Heart right ventricle (tissue), 16 donors: Measurements from ENCODE around the gene ABI3BP. TPM values are rescaled to one million over a fixed set of nuclear protein-coding genes. Genes with fewer than 3 reads are reported as not detected.

Experiments
- ATAC-seq, 8 donors: fragments of 200-7000 bp; cut with Tn5 transposase; one replicate each; pipeline ENCODE4 v1.9.1; 2020; ENCODE audit warnings: mild to moderate bottlenecking in 8 of 8, moderate library complexity in 8 of 8, moderate number of reproducible peaks in 1 of 8
- DNase-seq, 2 donors: peaks; one replicate each; pipeline ENCODE4 v3.0.0-alpha.2; 2020
- H3K27ac ChIP-seq, 10 donors: fragments of 200-600 bp; sonication (generic) in 2 of 10; one replicate each; pipeline versions ENCODE4 v1.5.0 to v1.8.0; 2020 to 2022; ENCODE audit warnings: mild to moderate bottlenecking in 3 of 10
- H3K27me3 ChIP-seq, 7 donors: fragments of 200-600 bp; one replicate each; pipeline ENCODE4 v1.8.0; 2021 to 2022; ENCODE audit warnings: mild to moderate bottlenecking in 2 of 7
- H3K36me3 ChIP-seq, 9 donors: fragments of 200-600 bp; sonication (generic) in 1 of 9; one replicate each; pipeline versions ENCODE4 v1.5.0 to v1.8.0; 2020 to 2022; ENCODE audit warnings: mild to moderate bottlenecking in 2 of 9
- H3K4me1 ChIP-seq, 9 donors: fragments of 200-600 bp; sonication (generic) in 1 of 9; one replicate each; pipeline versions ENCODE4 v1.5.0 to v1.8.0; 2020 to 2022; ENCODE audit warnings: mild to moderate bottlenecking in 4 of 9
- H3K4me3 ChIP-seq, 10 donors: fragments of 200-600 bp; sonication (generic) in 2 of 10; one replicate each; pipeline versions ENCODE4 v1.5.0 to v1.8.0; 2020 to 2022; ENCODE audit warnings: mild to moderate bottlenecking in 7 of 10, moderate library complexity in 2 of 10
- H3K9me3 ChIP-seq, 11 donors: fragments of 200-600 bp in 10 of 11; sonication (generic) in 2 of 11; one replicate each; pipeline versions ENCODE4 v1.5.0 to v1.8.0; 2013 to 2022; ENCODE audit warnings: mild to moderate bottlenecking in 2 of 11, control low read depth in 1 of 11, moderate library complexity in 1 of 11
- CTCF ChIP-seq, 9 donors: fragments of 200-600 bp; sonication (generic) in 2 of 9; IDR thresholded peaks; one replicate each; pipeline versions ENCODE4 v1.5.0 to v1.8.0; 2021 to 2022; ENCODE audit warnings: antibody characterized with exemption in 9 of 9, mild to moderate bottlenecking in 5 of 9, moderate library complexity in 1 of 9
- WGBS, 2 donors: extraction: QIAGEN DNeasy Blood & Tissue Kit; methylation state at CpG; one replicate each; pipeline ENCODE4 v1.1.7; 2013; ENCODE audit warnings: inconsistent platforms in 1 of 2; 5-methylcytosine and 5-hydroxymethylcytosine counted together
- intact Hi-C, 10 donors: fragments of 100-400 bp; cut with DNase I; formaldehyde crosslinking; loops; one replicate each; pipeline versions ENCODE4 v1.11.1 to v1.14.2; 2022
- polyA plus RNA-seq, 2 donors: library from polyadenylated mRNA; stranded (reverse); fragments of 200-250 nt; gene quantifications; one replicate each; pipeline ENCODE4 v1.2.3, GENCODE V29; 2013
- total RNA-seq, 10 donors: library from RNA; stranded (reverse); fragmentation: NEBNext Ultra II Directional in 3 of 10; extraction: Animal tissue kit (Norgen Biotek cat#: 25700) in 3 of 10; gene quantifications; one replicate each; pipeline versions ENCODE4 v1.2.1 to v1.2.4, GENCODE V29; 2021 to 2023
- donor health status: Arrhythmogenic right ventricular cardiomyopathy.
- donor health status: ischemic (EF 13 %, LVEDD 7.1; RV severe dilation, severe dysfunction).
- donor health status: healthy with polysubstance abuse.
- donor health status: DM: no; HTN: yes; CAD: no.
- donor health status: DM: no; HTN: no; CAD: no.
- donor health status: ischemic (EF 25% LVEDD 6.9; RV normal size, moderate dysfunction).
- donor health status: ischemic (EF 25% LVEDD 5.7; RV mildly dilated, moderate dysfunction).
- donor health status: healthy.
- donor health status: DM: yes; HTN: yes; CAD: no.
- donor health status: Ischemic cardiomyopathy.
- donor health status: ischemic (EF 35%, LVEDD 5.7; RV mildly dilated, moderate dysfunction).
- donor health status: nonischemic (EF 11% LVEDD 7.7; RV severe dilation, severe dysfunction).
- donor health status: DM: yes; HTN: yes; CAD: no.
- donor health status: PGD.
- donor health status: ischemic (EF 29% LVEDD 5.4; RV normal size, mild dysfunction).
- donor health status: nonischemic (EF 23%, LVEDD 6.1; RV moderate dilation, normal function).

Gene ABI3BP
- total and polyA plus RNA-seq, 12 donors = 11.7 to 90.2 (median 26.5) TPM

GRCh38 chr3:100782348-100782747 is 210.9 kb downstream of the ABI3BP start:
- Histone ChIP-seq H3K4me1 (peaks cover 0 to 7% (median 0%) of the 10 kb centered on the region in 9 donors), H3K4me3 (no peak overlapping the region), H3K27ac (peak overlapping the region in 3 of 10 donors; percentile 9 to 36 (median 34)), H3K27me3 (no peaks in the 10 kb centered on the region), H3K9me3 (peaks cover 0 to 17% (median 0%) of the 10 kb centered on the region in 11 donors), H3K36me3 (peaks cover 0 to 25% (median 0%) of the 10 kb centered on the region in 9 donors)
- DNase-seq = peak in 1 of 2 donors; percentile 8
- 35 to 37% methylated on average over 2 of the region's 2 CpGs for WGBS, 2 donors
- peak in 7 of 8 donors; percentile 33 to 58 (median 44) for ATAC-seq
- intact Hi-C loops = no loop called here
- TF ChIP-seq CTCF (IDR thresholded peaks at IDR 0.05) = no peak

- Histone ChIP-seq H3K27me3 (no peaks in the 10 kb centered on the region), H3K27ac (no peak overlapping the region), H3K36me3 (peaks cover 0 to 30% (median 0%) of the 10 kb centered on the region in 9 donors), H3K9me3 (peaks cover 0 to 16% (median 0%) of the 10 kb centered on the region in 11 donors), H3K4me1 (peaks cover 0 to 7% (median 0%) of the 10 kb centered on the region in 9 donors), H3K4me3 (no peak overlapping the region)
- ATAC-seq = no peak
- intact Hi-C loops = no loop called here
- 90 to 93% methylated on average over 2 of the region's 2 CpGs for WGBS, 2 donors
- no peak for DNase-seq
- no peak for TF ChIP-seq CTCF (IDR thresholded peaks at IDR 0.05)
These were observed 211.9 kb downstream of the ABI3BP start for GRCh38 chr3:100781301-100781700.

- no peak overlapping the region for H3K4me3 ChIP-seq
- intact Hi-C loops = no loop called here
These were observed 213.1 kb downstream of the ABI3BP start for GRCh38 chr3:100780071-100780622.

DNA sequence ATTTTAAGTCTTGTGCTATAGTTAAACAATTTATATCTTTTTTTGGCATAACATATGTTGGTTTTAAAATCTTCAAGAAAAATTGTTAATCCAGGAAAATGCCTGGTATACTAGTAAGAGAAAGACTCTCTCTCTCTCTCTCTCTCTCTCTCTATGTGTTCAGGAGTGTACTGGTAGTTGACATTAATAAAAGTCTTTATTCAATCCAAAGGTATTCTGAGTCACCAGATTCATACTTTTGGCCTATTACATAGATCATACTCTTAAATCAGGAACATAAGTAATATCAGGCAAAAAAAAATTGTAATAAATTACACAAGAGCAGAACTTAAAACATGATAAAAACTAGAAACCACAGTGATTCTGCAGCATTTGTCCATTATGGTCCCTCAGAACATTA is 213.7 kb downstream of the ABI3BP start:
- peaks cover 0 to 33% (median 0%) of the 10 kb centered on the region in 9 donors for H3K36me3 ChIP-seq
- H3K27ac ChIP-seq = no peak overlapping the region
- peaks cover 0 to 7% (median 0%) of the 10 kb centered on the region in 9 donors for H3K4me1 ChIP-seq
- H3K9me3 ChIP-seq = peaks cover 0 to under 1% (median 0%) of the 10 kb centered on the region in 11 donors
- no peak overlapping the region for H3K4me3 ChIP-seq
- no peak for DNase-seq
- no peak for ATAC-seq
- intact Hi-C loops = no loop called here
- TF ChIP-seq CTCF (IDR thresholded peaks at IDR 0.05) = no peak
- H3K27me3 ChIP-seq = no peaks in the 10 kb centered on the region

More at GRCh38 chr3:100780071-100780622, 213.1 kb downstream of the ABI3BP start:
- no peak for DNase-seq
- WGBS, 2 donors = 82 to 86% methylated on average over 2 of the region's 2 CpGs
- Histone ChIP-seq H3K36me3 (peaks cover 0 to 33% (median 0%) of the 10 kb centered on the region in 9 donors), H3K9me3 (peaks cover 0 to 5% (median 0%) of the 10 kb centered on the region in 11 donors), H3K4me1 (peaks cover 0 to 7% (median 0%) of the 10 kb centered on the region in 9 donors), H3K27ac (no peak overlapping the region), H3K27me3 (no peaks in the 10 kb centered on the region)
- TF ChIP-seq CTCF (IDR thresholded peaks at IDR 0.05) = no peak
- no peak for ATAC-seq
